Kidney glomerular epithelial cell (primary cell): Measurements from ENCODE around the gene MALT1.

Source experiments
- DNase-seq: peaks from one replicate; lab custom pipeline; 2025; lab: John Stamatoyannopoulos, UW

The MALT1 gene

DNA sequence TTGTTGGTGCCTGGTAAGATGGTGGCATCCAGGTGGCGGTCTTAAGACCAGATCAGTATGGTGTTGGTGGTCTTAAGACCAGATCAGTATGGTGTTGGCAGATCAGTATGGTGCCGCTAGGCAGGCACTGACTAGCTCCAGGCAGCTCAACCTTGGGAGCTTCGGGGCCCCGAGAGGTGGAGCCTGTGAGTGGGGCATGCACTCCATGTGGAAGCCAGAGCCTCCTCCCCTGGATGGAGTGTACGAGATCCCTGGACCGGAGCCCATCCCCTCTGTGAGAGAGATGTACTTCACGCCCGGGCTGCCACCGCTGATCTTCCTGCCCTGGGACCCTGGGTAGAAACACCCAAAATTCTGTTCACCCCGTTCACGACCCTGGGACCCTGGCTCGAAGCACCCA lies 19.0 kb downstream of the MALT1 start:
- no peak for DNase-seq

DNA sequence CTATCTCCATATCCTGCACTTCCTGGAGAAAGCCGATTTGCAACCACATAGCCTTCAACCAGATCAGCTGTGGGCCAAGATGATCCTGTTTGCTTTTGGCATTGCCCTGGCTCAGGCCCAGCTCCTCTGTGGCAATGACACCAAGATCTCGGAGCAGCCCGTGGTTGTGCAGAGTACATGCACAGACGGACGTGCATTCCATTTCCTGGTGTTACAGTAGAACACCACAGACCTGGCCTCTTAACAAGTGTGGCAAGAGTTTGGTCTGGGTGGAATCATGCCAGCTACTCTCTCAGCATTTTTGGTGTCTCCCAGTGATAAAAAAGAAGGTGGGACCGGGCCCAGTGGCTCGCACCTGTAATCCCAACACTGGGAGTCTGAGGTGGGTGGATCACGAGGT lies 20.0 kb downstream of the MALT1 start:
- DNase-seq, result no peak

DNA sequence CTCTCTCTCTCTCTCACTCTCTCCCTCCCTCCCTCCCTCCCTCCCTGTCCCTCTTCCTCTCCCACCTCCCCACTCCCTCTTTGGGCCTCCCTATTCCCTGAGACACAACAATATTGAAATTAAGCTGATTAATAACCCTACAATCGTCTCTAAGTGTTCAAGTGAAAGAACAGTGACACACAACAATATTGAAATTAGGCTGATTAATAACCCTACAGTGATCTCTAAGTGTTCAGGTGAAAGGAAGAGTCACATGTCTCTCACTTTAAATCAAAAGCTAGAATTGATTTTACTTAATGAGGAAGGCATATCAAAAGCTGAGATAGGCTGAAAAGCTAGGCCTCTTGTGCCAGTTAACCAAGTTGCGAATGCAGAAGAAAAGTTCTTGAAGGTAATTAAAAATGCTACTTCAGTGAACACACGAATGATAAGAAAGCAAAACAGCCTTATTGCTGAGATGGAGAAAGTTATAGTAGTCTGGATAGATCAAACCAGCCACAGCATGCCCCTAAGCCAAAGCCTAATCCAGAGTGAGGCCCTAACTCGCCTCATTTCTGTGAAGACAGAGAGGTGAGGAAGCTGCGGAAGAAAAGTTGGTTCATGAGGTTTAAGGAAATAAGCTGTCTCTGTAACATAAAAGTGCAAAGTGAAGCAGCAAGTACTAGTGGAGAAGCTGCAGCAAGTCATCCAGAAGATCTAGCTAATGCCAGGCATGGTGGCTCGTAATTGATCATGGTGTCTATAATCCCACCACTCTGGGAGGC lies 21.3 kb downstream of the MALT1 start:
- no peak for DNase-seq

DNA sequence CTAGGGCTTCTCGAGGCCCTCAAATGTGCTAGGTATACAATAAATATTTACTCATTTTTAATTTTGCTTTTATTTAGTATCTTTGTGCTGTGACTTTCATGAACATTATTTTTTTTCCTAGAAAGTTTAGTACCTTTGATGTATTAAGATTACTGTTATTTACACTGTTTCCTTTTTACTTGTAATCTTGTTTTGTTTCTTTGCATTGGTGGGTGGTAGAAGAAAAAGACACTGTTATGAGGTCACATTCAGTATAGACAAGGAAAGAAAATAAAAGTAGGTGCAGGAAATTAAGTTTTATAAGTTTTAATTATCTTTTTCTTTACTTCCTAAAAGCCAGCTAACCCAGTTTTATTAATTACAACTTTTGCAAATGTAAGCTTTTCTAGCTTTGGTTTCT lies 23.0 kb downstream of the MALT1 start:
- DNase-seq, result no peak

DNA sequence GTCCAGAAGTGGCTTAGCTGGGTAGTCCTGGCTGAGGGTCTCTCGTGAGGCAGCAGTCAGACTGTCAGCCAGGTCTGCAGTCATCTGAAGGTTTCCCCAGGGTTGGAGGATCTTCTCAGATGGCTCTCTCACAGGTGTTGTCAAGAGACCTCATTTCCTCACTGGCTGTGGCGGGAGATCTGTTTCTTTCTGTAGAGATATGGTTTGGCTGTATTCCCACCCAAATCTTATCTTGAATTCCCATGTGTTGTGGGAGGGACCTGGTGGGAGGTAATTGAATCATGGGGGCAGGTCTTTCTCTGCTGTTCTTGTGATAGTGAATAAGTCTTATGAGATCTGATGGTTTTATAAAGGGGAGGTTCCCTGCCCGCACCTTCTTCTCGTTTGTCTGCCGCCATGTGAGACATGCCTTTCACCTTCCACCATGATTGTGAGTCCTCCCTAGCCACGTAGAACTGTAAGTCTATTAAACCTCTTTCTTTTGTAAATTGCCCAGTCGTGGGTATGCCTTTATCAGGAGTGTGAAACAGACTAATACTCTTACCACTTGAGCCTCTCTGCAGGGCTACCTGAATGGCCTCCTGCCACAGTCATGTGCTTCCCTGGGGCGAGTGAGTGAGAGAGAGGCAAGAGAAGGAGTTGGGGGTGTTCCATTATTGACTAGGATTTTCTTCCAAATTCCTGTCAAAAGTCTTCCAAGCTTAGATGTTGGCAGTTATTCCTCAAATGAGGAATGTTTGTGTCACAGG lies 23.6 kb downstream of the MALT1 start:
- no peak for DNase-seq

DNA sequence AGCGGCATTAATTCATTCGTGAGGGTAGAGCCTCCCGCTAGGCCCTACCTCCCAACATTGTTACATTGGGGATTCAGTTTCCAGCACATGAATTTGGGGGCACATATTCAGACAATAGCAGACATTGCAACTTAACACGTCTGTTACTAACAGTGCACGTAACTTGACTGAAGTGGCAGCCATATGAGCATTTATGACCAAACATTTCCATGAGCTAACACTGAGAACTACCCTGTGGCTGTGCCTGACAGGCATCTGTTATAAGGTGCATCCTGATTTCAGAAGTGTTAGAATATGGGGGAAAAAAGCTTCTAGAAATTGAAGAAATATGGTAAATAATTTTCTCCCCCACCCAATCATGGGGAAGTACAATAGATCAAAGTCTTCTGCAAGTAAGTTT lies 24.5 kb downstream of the MALT1 start:
- no peak for DNase-seq

DNA sequence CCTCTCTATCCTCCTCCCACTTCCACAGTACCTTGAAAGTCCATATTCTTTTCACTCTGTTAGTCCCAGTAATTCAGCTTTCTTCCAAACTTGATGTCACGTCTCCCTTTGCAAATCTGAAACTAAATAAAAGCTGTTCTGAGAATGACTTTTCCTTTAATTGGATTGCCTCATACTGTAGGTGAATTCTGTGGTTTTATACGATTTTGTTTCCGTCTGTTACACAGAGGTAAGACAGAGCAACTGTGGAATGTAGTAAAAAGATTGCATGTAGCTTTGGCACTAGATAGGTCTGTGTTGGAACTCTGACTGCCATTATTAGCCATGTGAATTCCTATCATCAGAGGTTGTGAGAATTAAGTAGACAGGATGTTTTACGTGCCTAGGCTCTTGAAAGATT lies 25.9 kb downstream of the MALT1 start:
- DNase-seq, result no peak

DNA sequence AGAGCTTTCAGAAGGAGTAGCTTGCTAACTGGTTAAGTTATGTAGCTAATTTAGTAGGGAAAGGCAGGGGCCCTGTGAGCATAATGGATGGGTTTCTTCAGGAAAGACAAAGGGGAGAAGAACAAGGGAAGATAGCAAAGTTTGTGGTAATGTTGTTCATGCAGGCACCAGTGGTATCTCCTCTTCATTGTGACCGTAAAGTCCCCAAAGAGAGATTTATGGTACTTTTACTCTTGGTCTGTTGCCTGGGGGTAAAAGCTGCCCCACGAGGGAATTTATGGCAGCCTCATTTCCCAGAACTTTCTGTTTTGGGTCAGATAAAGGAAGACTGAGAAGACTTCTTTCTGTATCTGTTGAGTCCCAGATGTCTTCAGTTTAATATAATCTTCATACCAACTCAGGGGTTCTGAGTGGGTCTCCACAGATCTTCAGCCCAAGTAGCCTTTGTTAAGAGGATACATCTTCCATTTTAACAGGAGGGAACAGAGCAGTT lies 27.5 kb downstream of the MALT1 start:
- DNase-seq, result no peak

DNA sequence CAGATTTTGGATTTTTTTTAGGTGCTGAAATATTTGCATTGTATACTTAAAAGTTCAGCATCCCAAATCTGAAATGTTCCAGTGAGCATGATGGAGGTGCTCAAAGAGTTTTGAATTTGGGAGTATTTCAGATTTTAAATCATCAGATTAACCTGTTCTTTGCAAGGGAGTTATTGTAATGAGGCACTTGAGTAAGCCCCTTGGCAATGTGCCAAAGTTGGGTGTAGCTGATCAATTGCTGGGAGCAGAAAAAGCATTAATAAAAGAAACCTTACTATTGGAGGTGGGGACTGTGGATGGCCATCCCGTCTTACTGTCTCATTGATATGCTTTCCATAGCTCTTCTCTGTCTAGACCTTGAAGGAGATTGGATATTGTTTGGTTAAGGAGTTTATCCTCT lies 28.3 kb downstream of the MALT1 start:
- no peak for DNase-seq

DNA sequence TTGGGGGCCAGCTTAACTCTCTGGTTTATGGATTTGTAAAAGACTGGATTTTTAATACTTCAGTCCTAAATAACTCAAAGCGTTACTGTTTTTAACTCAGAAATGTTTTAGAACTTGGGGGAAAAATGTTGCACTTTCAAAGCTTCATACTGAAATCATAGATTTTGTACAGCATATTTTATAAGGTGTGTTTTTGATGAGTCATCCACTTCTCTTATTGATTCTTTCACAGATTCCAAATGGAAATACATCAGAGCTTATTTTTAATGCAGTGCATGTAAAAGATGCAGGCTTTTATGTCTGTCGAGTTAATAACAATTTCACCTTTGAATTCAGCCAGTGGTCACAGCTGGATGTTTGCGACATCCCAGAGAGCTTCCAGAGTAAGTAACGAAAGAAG lies 28.9 kb downstream of the MALT1 start:
- DNase-seq, result no peak

DNA sequence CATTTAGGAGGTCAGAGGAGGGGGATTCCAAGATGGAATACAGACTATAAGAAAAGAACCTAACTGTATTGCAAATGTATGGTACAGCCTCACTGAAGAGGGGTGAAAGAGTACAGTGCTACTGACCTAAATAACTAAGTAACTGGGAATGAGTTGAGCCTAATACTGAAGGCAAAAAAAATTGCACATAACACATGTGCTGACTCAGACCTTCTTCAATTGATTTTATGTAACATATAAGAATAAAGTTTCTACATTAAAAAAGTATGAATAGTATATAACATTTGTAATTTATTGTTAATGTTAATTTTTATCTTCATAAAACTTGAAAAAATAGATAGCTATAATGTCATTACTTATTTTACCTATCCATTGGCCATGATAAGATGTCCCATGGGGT lies 41.7 kb downstream of the MALT1 start:
- DNase-seq, result no peak

DNA sequence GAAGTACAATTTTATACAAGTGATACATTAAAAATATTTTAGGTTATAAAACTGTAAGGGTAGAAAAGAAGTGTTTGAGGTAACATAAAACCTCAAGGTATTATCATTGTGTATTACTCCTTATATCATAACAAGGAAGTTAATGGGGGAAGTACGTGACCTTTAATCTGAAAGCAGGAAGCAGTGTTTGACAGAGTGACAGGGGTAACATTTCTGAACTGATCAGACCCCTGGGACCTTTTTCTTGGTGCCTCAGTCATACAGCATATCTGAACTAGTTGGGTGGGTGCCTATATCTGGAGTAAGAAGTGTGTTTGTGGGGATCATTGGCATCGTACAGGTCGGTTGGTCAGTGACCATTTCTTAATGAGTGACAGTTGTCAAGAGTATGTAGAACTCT lies 43.0 kb downstream of the MALT1 start:
- DNase-seq, result no peak

DNA sequence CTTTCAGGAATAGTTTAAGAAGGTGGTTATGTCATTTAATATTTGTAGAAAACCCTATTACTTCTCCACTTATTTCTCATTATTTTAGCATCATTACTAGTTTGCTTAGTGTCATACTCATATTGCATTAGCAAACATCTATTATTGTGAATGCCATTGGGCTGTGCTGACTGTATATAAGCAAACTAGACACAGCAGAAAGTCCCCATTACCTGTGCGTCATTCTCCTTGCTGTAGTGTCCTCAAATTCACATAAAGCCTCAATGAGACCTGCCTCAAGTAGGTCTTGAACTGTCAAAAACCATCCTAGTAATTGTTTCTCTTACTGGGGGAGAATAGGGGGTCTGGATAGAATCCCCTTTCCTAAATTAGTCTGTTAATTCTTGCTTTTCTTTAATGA lies 43.6 kb downstream of the MALT1 start:
- no peak for DNase-seq

DNA sequence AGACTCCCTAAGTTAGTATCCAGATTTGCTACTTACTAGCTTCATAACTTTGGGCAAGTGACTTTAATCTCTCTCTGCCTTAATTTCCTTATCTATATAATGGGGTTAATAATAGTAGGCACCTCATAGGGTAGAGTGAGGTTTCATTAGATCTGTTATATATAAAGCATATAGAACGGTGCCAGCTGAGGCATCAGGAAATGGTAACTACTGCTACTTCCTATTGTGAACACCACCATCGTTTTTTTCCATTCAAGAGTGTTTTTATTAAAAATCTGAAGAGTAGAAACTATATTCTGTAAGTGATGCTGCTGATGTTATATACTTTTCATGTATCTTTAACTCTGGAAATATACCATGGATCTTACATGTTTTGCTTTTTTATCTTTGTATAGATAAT lies 44.3 kb downstream of the MALT1 start:
- DNase-seq, result no peak

DNA sequence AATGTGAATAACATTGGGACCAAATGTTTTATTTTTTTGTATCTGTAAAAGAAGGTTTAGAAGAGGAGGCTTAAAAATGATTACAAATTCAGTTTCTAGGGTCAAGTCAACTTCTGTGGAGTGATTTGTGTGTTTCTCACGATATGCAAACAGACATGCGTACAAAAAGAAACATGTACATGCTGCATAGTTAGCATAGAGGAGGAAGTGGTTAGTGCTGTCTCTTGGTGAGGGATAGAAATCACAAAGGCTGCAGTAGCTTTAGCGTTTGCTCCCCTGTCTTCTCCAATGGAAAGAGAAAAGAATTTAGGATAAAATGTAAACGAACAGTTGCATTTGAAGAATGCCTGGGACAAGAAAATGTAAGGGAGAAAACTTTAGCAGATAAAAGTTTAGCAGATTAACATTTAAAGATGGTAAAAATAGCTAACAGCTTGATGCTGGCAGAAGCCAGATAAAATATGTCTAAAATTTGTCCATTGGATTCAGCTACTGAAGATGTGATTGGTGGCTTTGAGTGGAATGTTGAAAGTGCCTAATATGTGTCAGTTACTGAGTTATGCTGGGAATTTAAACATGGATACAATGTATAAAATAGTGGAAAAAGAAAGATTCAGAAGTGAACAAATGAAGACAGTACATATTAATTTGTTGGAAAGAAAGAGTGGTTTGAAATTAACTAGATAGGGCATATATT lies 44.9 kb downstream of the MALT1 start:
- DNase-seq, result no peak

DNA sequence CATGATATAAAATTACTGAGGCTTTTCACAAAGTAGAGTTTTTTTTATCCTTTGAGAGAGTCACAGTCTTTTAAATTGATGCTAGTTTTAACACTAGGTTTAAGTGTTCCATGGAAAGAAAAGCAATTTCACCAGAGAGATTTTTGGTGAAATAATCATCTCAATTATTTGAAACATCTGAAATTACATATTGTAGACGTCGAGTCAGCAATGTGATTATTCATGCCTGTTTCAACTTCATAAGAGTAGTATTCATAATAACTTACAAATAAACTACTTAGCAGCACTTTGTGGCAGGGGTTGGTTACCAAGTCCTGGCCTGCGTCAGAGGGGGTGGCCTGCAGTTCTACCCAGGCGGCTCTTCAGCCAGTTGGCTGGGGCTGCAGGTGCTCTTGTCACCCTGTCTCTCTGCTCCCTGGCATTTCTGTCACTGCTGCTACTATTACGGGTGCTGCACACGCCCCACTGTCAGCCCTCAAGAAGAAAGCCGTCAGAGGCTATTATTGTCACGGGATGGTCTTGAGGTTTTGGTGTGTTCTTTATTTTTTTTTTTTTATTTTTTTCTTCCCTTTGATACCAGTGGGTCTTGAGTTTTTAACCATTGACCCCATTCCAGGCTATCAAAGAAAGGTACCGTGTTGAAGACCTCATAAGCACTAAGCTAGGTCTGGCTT lies 50.4 kb downstream of the MALT1 start:
- DNase-seq, result no peak

DNA sequence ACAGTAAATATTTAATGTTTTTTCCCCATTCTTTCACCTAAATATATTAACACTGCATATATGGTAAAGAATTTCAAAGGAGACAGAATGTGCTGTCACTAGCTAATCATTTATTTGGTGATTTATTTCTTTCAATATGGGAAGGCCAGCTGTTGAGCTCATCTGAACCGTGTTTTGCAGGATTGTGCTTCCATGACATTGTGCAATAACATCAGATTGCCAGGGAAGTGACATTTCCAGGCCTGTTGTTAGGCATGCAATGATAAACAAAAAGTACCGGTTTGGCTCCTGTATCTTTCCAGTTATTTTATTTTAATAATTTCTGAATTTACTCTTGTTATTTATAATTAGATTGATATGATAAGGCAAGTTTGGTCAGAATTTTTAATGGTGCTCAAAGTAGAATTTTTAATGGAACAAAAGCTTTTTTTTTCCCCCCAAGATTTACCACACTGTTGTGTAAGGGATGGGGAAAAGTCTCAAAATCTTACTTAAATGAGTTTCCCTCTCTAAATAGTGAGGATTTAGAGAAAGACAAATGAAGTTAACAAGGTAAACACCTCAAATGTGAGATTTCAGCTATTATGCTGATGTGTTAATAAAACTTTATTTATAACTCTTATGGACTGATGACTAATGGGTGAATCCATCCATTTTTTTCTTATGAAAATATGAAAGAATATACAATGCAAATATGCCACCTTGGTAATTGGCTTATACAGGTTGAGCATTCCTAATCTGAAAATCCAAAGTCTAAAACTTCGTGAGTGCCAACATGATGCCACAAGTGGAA lies 52.7 kb downstream of the MALT1 start:
- DNase-seq, result no peak

DNA sequence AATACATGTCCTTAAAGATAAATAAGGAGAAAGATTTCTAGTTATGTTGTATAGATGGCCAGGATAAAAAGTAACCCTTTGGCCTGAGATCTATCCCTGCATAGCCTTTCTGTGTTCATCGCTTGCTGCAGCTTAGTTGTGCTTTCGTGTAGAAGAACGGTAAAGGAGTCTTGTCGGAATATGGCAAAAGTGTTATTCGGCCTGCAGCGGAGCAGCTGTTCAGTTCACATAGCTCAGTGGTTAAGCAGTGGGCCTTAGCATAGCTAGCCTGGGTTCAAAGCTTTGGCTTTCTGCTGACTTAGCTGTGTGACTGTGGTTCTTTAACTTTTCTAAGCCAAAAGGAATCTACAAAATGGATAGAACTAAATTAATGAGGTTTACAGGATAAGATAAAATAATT lies 55.4 kb downstream of the MALT1 start:
- DNase-seq, result no peak

DNA sequence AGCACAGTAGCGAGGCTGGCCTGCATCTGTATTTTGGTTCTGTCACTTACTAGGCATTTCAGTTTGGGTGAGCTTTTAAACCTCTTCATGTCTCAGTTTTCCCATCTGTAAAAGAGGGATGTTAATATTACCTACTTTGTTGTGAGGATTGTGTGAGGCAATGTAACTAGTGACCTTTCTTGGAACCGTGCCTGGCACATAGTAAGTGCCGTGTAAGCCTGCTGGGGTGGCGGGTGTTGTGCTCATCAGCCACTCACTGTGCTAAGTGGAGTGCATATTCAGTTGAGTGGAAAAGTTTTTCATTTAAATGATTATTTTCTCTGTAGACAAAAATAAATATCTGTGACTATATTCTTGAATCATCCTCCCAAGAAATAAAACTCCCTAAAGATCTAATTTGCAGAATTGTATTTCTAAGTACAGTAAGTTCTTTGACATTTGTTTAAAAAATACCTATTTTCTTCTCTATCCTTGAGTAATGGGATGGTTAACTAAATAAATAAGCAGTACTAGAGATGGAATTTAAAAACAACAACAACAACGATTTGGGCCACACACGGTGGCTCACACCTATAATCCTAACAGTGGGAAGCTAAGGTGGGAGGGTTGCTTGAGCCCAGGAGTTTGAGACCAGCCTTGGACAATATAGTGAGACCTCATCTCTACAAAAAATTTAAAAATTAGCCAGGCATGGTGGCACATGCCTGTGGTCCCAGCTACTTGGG lies 56.7 kb downstream of the MALT1 start:
- DNase-seq, result peak; percentile 9

DNA sequence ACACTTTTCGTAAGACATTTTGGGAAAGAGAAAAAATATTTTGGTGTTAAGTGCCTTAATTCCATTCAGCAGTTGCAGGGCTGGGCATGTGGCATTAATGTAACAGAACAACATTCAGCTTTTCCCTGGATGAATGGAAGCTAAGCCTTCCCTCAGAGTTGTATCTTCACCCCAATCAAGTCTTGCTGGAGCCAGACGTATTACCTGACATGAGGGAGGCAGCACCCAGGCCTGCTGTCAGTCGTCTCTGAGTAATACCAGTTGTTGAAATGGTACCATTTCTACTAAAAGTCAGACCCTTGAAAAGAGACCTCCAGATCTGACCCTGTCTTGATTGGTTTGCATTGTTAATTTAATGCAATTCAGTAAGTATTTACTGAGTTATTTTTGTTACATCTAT lies 57.5 kb downstream of the MALT1 start:
- DNase-seq, result no peak

DNA sequence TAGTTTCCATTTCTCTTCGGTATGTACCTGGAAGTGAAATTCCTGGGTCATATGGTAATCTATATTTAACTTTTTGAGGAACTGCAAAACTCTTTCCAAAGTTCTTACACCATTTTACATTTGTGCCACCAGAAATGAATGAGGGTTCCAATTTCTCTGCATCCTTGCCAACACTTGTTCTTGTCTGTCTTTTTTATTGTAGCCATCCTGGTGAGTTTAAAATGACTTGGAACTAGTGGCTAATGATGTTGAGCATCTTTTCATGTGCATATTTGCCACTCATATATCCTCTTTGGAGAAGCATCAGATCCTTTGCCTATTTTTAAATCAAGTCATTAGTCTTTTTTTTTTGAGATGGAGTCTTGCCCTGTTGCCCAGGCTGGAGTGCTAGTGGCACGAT lies 59.4 kb downstream of the MALT1 start:
- DNase-seq, result no peak
